Measurements from ENCODE around the gene ASAH2B. TPM values are rescaled to one million over a fixed set of nuclear protein-coding genes. Genes with fewer than 3 reads are reported as not detected.

ASAH2B gene
- total RNA-seq, 2 experiments from 2014 or later = 5.9 to 10.3 TPM

GRCh38 chr10:50805981-50806622 is 66.4 kb downstream of the ASAH2B start:
- POLR2A ChIA-PET = no interaction called here
- H3K27me3 Mint-ChIP-seq = peaks cover 5% of the 10 kb centered on the region
- ATAC-seq (no peak), DNase-seq (no peak)
- no peaks in the 10 kb centered on the region for H3K9me3 Mint-ChIP-seq (ENCODE audit: low read depth)
- H3K27ac Mint-ChIP-seq = no peak overlapping the region
- H3K4me3 Mint-ChIP-seq = no peak overlapping the region
- H3K4me1 Mint-ChIP-seq = no peaks in the 10 kb centered on the region
- H3K36me3 Mint-ChIP-seq (ENCODE audit: low read depth) = no peaks in the 10 kb centered on the region
- intact Hi-C loops (cut with DNase I, micrococcal nuclease) = no loop called here
- CTCF ChIA-PET = interaction anchor here (0.6 to 0.8 kb wide), 2 partner anchors 495 to 504 kb away, joined by 3 to 4 read pairs; no protein-coding TSS in a partner anchor

DNA sequence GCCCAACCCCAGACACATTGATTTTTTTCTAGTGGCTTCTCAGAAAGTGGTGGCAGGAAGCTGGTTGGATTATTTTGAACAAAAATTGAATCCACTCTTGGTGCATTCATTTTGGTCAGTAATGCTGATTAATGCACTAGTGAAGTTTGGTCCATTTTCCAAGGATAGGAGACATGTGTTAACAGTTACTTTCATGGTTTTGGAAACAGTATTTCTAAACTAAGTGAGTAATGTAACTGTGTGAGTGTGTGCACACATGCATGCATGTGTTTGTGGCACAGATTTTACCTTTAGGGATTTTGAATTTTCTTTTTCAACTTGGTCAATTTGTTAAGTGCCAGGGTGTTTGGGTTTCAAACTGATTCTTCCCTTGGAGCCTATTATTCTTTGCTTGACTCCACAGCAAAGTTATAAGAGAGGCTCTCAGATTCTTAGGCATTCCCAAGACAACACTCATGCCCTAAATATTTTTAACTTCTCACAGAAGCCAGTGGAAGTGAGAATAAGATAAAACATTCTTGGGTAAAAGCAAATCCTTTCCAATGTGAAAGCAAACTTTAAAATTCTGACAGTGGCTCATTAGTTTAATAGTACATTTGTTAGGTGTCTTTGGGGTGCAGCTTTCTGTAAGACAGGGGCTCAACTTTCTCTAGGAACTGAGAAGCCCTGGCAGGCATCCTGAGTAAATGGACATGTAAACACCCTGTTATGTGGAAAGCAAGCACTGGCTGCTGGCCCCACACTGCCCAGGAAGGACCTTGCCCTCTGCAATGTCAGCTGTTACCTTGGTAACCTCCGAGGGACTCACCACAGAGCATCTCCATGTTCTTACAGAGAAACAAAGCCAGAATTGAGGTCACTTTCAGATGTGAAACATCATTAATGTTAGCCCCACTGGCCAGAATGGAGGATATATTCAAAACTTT is 68.4 kb downstream of the ASAH2B start:
- H3K27me3 Mint-ChIP-seq = peaks cover 5% of the 10 kb centered on the region
- H3K4me3 Mint-ChIP-seq = no peak overlapping the region
- no peak for DNase-seq
- POLR2A ChIA-PET = no interaction called here
- CTCF ChIA-PET = no interaction called here
- intact Hi-C loops (cut with DNase I, micrococcal nuclease) = no loop called here
- no peak for ATAC-seq
- no peaks in the 10 kb centered on the region for H3K4me1 Mint-ChIP-seq
- no peak overlapping the region for H3K27ac Mint-ChIP-seq
- no peaks in the 10 kb centered on the region for H3K36me3 Mint-ChIP-seq (ENCODE audit: low read depth)
- no peaks in the 10 kb centered on the region for H3K9me3 Mint-ChIP-seq (ENCODE audit: low read depth)

Other genes starting within 250 kb of the ASAH2B start
- gene SGMS1, start 116.0 kb upstream of the ASAH2B start, total RNA-seq = 1 to 10 TPM; 7.5 to 9.0 TPM
- not detected for gene A1CF, start 145.7 kb downstream of the ASAH2B start, total RNA-seq

Measured in activated CD4-positive, alpha-beta T cell treated with anti-CD3 and anti-CD28 coated beads for 36 hours (primary cell).